Uterus (tissue), 4 donors: ENCODE measurements around the gene MAPK9. TPM values are rescaled to one million over a fixed set of nuclear protein-coding genes. Genes with fewer than 3 reads are reported as not detected.

Source experiments
- DNase-seq, 2 donors: peaks; one replicate each; pipeline ENCODE4 v3.0.0-alpha.2; 2019 to 2020
- H3K27ac ChIP-seq, 2 donors: fragments of 200-600 bp; sonication (generic); 1 replicate in 1 of 2; 2 replicates in 1 of 2; pipeline ENCODE4 v1.5.1; 2016 to 2018
- H3K27me3 ChIP-seq, 2 donors: fragments of 200-600 bp; sonication (generic); one replicate each; pipeline ENCODE4 v1.5.1; 2018 to 2019; ENCODE audit warnings: control low read depth in 1 of 2
- H3K36me3 ChIP-seq, 2 donors: fragments of 200-600 bp; sonication (generic); one replicate each; pipeline ENCODE4 v1.5.1; 2019; ENCODE audit warnings: control low read depth in 1 of 2
- H3K4me1 ChIP-seq, 2 donors: fragments of 200-600 bp; sonication (generic); one replicate each; pipeline ENCODE4 v1.5.1; 2018 to 2019; ENCODE audit warnings: control low read depth in 1 of 2
- H3K4me3 ChIP-seq, 2 donors: fragments of 200-600 bp; sonication (generic); 1 replicate in 1 of 2; 2 replicates in 1 of 2; pipeline ENCODE4 v1.5.1; 2018 to 2019; ENCODE audit warnings: mild to moderate bottlenecking in 1 of 2
- H3K9me3 ChIP-seq, 2 donors: fragments of 200-600 bp; sonication (generic); one replicate each; pipeline ENCODE4 v1.5.1; 2019; ENCODE audit warnings: control low read depth in 1 of 2
- POLR2A ChIP-seq, 2 donors: fragments of 450-650 bp; IDR thresholded peaks; one replicate each; pipeline ENCODE4 v1.6.1; 2016; ENCODE audit warnings: antibody characterized with exemption in 2 of 2, mild to moderate bottlenecking in 1 of 2, moderate library complexity in 1 of 2
- intact Hi-C: fragments of 100-400 bp; cut with DNase I; formaldehyde crosslinking; loops from one replicate; pipeline ENCODE4 v1.15.1; 2023; ENCODE audit warnings: low total_unique reads
- total RNA-seq, 4 donors: library from RNA; depleted of rRNA in 3 of 4; stranded (reverse); fragments of >200 nt in 3 of 4; gene quantifications; one replicate each; pipeline versions ENCODE4 v1.1.0 to v1.2.4, GENCODE V29; 2014 to 2023
- TF ChIP-seq, protein P1 (sequence below), 4 experiments: fragments of 200-600 bp in 2 of 4; fragments of 450-650 bp in 2 of 4; sonication (generic) in 2 of 4; IDR thresholded peaks; one replicate each; pipeline ENCODE4 v1.5.1; 2016 to 2019; ENCODE audit warnings: antibody characterized with exemption in 4 of 4, mild to moderate bottlenecking in 2 of 4, moderate library complexity in 1 of 4
- donor health status: DM: yes; HTN: yes; CAD: no.

MAPK9 gene
- total RNA-seq, 4 donors from 2014 or later, result 9.2 to 45.1 (median 33.3) TPM

DNA sequence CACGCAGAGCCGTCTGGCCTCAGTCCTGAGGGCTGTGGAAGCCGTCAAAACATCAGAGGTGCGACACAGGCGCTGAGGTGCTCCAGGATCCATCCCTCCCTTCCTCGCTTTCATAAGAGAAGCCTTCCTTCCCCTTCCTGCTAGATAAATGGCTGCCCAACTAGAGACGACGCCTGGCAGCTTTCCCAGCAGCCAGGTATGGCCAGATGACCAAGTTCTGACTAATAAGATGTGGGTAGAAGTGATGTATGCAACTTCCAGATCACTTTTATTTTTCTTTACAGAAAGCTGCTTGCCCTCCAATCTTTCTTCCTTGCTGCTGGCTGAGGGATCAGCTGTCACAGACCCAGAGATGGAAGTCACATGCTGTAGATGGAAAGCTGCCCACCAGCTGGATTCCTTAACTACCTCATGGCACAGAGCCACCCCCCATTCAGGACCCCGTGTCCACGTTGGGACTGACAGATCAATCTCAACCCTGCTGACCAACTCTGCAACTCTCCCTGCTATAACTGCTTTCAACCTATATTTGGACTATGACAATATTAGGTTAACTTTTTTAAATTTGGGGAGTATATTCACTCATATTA lies 8.8 kb downstream of the MAPK9 start:
- no peak overlapping the region for H3K4me3 ChIP-seq
- intact Hi-C loops, result no loop called here
- H3K27ac ChIP-seq, result no peak overlapping the region
- no peaks in the 10 kb centered on the region for H3K36me3 ChIP-seq
- H3K9me3 ChIP-seq, result no peaks in the 10 kb centered on the region
- H3K27me3 ChIP-seq, result no peaks in the 10 kb centered on the region
- TF ChIP-seq, protein P1, sequence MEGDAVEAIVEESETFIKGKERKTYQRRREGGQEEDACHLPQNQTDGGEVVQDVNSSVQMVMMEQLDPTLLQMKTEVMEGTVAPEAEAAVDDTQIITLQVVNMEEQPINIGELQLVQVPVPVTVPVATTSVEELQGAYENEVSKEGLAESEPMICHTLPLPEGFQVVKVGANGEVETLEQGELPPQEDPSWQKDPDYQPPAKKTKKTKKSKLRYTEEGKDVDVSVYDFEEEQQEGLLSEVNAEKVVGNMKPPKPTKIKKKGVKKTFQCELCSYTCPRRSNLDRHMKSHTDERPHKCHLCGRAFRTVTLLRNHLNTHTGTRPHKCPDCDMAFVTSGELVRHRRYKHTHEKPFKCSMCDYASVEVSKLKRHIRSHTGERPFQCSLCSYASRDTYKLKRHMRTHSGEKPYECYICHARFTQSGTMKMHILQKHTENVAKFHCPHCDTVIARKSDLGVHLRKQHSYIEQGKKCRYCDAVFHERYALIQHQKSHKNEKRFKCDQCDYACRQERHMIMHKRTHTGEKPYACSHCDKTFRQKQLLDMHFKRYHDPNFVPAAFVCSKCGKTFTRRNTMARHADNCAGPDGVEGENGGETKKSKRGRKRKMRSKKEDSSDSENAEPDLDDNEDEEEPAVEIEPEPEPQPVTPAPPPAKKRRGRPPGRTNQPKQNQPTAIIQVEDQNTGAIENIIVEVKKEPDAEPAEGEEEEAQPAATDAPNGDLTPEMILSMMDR (IDR thresholded peaks at IDR 0.05), result no peak
- no peak for TF ChIP-seq POLR2A (IDR thresholded peaks at IDR 0.05)
- no peak for DNase-seq
- H3K4me1 ChIP-seq, result no peaks in the 10 kb centered on the region

DNA sequence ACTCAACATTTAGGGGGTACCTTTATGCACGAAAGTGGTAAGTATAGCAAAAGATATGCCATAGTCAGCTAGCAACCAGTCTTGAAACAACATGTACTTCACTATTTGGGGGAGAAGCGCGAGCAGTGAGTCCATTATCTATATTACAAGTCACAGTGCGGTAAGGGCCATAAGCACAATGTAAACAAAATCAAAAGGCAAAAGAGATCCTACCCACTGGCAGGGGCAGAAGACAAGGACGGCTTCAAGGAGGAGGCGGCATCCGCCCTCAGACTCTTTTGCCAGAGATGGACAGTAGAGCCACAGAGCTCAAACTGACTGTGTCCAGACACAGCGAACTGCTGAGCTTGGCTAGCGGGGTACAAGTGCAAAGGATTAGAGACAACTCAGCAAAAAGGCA lies 9.6 kb downstream of the MAPK9 start:
- H3K9me3 ChIP-seq, result no peaks in the 10 kb centered on the region
- no peaks in the 10 kb centered on the region for H3K36me3 ChIP-seq
- H3K27ac ChIP-seq, result no peak overlapping the region
- intact Hi-C loops, result no loop called here
- H3K4me1 ChIP-seq, result no peaks in the 10 kb centered on the region
- H3K27me3 ChIP-seq, result no peaks in the 10 kb centered on the region
- TF ChIP-seq, protein P1 (IDR thresholded peaks at IDR 0.05), result no peak
- no peak for TF ChIP-seq POLR2A (IDR thresholded peaks at IDR 0.05)
- no peak overlapping the region for H3K4me3 ChIP-seq
- DNase-seq, result no peak

DNA sequence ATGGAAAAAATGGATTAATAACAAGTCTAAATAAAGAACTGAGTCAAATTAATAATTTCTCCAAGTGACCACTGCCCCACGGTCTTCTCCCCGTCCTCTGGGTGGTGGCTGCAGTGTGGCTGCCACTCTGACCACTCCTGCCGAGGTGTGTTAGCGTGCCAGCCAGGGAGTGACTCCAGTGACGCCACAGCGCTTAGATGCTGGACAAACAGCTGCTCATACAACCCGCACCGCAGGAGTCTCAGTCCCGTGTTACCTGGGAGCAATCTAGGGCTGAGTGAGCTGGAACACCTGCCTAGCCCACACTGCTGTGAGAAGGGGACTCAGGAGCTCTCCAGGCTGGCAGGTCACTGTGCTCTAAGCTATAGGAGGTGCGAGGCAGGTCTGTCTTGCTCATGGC lies 10.2 kb downstream of the MAPK9 start:
- no peaks in the 10 kb centered on the region for H3K9me3 ChIP-seq
- H3K27me3 ChIP-seq, result no peaks in the 10 kb centered on the region
- no peak overlapping the region for H3K27ac ChIP-seq
- no peak for DNase-seq
- no peak overlapping the region for H3K4me3 ChIP-seq
- H3K36me3 ChIP-seq, result no peaks in the 10 kb centered on the region
- H3K4me1 ChIP-seq, result no peaks in the 10 kb centered on the region
- TF ChIP-seq, protein P1 (IDR thresholded peaks at IDR 0.05), result no peak
- no peak for TF ChIP-seq POLR2A (IDR thresholded peaks at IDR 0.05)
- intact Hi-C loops, result no loop called here

- peaks cover 0 to 8% of the 10 kb centered on the region in 2 donors for H3K9me3 ChIP-seq
- no peak overlapping the region for H3K4me3 ChIP-seq
- no peaks in the 10 kb centered on the region for H3K36me3 ChIP-seq
- no peak overlapping the region for H3K27ac ChIP-seq
- H3K27me3 ChIP-seq, result no peaks in the 10 kb centered on the region
- TF ChIP-seq POLR2A (IDR thresholded peaks at IDR 0.05), result no peak
- TF ChIP-seq, protein P1 (IDR thresholded peaks at IDR 0.05), result no peak
- intact Hi-C loops, result no loop called here
- no peak for DNase-seq
- H3K4me1 ChIP-seq, result no peaks in the 10 kb centered on the region
These were observed 17.2 kb downstream of the MAPK9 start for GRCh38 chr5:180274695-180275094.

- no peaks in the 10 kb centered on the region for H3K4me1 ChIP-seq
- DNase-seq, result no peak
- no peaks in the 10 kb centered on the region for H3K27me3 ChIP-seq
- H3K36me3 ChIP-seq, result no peaks in the 10 kb centered on the region
- intact Hi-C loops, result no loop called here
- H3K27ac ChIP-seq, result no peak overlapping the region
- no peak overlapping the region for H3K4me3 ChIP-seq
- TF ChIP-seq POLR2A (IDR thresholded peaks at IDR 0.05), result no peak
- TF ChIP-seq, protein P1 (IDR thresholded peaks at IDR 0.05), result no peak
- peaks cover 0 to 8% of the 10 kb centered on the region in 2 donors for H3K9me3 ChIP-seq
These were observed 20.7 kb downstream of the MAPK9 start for GRCh38 chr5:180271221-180271620.
